Measurements from ENCODE around the gene SDK1.

SDK1 gene

GRCh38 chr7:4026941-4027486 lies 726.0 kb downstream of the SDK1 start:
- DNase-seq, result no peak

DNA sequence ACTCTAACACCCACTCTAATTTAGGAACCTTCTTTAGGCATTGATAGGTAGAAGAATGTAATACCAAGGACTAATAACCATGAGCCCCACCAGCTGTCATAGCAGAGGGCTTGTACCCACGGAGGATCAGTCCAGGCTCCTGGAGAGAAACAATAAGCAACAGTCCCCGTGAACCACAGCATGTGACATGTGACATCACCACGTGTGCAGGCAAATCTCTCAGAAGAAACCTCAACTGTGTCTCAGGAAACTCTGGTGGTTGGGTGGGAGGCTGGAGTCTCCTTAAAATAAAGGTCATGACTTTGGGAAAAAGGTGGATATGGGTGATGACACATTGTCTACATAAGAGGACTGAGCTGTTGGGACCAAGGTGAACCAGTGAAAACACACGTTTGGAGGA lies 727.2 kb downstream of the SDK1 start:
- no peak for DNase-seq

- DNase-seq, result no peak
These were observed 728.9 kb downstream of the SDK1 start for GRCh38 chr7:4029941-4030340.

- no peak for DNase-seq
These were observed 729.4 kb downstream of the SDK1 start for GRCh38 chr7:4030346-4030950.

GRCh38 chr7:4033996-4034395 lies 732.9 kb downstream of the SDK1 start:
- DNase-seq, result no peak

- DNase-seq, result no peak
These were observed 736.3 kb downstream of the SDK1 start for GRCh38 chr7:4037308-4037707.

- no peak for DNase-seq
These were observed 736.8 kb downstream of the SDK1 start for GRCh38 chr7:4037877-4038276.

DNA sequence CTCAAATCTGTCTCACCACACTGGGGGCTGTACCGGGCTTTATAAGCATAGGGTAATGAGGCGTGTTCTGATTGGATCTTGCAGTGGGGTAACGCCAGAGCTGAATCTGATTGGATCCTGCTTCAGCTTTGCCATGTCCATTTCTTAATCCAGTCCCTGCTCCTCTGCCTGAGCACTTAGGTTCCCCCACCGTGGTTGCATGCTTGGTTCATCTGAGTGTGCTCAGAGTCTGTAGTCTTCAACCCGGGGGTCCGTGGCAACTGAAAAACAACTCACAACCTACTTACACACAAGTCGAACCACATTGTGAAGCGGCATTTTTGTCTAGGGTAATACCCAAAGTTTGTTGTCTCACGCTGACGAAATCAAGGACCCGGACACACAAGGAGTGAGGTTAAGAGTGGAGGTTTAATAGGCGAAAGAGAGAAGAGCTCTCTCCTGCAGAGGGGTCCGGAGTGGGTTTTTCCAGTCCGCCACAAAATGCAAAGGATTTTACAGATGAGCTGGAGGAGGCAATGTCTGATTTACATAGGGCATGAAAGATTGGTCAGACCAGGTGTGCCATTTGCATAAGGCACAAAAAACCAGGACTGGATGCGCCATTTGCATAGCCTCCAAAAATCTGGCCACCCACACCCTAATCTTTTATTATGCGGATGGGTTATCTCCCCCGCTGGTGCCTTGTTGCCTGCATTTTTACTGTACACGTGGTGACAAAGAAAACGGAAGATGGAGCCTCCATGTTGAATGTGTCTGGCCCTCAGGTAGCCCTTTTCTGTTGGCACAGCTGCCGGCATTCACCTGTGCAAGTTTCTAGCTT lies 739.3 kb downstream of the SDK1 start:
- DNase-seq, result no peak

DNA sequence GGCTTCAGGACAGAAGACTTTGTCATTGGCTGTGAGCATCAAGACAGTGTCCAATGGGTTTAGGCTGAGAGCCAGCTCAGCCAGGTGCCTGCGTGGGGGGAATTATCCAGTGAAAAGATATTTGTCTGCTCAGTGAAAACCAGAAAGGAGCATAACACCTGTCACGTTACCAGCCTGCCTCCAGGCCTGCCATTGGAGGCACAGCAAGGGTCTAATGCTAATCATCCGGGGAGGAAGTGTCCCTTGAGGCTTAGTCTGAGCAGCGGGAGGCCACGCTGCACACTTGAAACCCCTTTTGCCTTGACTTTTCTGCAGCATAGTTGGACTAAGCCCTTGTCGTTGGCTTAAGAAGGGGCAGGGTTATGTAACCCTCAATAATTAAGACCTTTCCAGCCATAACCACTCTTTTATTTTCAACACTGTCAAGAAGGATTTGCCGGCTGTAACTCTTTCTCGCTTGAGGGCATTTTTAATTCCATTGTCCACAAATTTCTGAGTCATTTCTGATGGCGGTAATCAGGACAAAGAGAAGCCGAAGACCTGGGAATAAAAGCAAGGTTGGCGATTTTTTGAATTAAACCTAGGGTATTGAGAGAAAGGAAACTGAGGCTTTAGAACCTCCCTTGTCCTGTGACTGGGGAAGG lies 741.5 kb downstream of the SDK1 start:
- DNase-seq, result no peak

GRCh38 chr7:4043988-4044387 lies 742.9 kb downstream of the SDK1 start:
- DNase-seq, result no peak

GRCh38 chr7:4045450-4045849 lies 744.4 kb downstream of the SDK1 start:
- no peak for DNase-seq

- DNase-seq, result no peak
These were observed 744.9 kb downstream of the SDK1 start for GRCh38 chr7:4045975-4046374.

GRCh38 chr7:4048336-4048735 lies 747.3 kb downstream of the SDK1 start:
- DNase-seq, result no peak

GRCh38 chr7:4049202-4049601 lies 748.1 kb downstream of the SDK1 start:
- no peak for DNase-seq

DNA sequence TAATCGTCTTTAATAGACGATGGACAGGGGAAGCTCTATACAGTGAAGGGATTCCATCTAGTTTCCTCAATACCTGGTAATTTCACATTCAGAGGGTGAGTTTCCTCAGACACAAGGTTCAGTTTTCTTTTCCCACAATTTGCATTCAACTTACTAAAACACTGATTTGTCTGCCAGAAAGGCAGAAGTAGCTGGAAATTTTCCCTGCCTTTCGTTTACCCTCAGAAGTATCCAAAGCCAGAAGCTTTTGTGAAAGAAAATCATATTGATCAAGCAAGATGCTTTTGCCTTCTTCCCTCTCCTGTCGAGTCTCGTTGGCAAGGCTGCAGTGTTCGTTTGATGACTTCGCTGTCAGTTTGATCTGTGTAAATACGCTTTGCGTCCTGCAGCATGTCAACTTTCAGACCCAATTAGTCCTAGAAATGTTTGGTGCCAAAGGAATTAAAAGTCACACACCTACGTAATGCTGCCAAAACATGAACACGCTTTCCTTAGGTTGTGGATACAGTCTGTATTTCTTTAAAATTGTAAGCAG lies 749.1 kb downstream of the SDK1 start:
- no peak for DNase-seq

DNA sequence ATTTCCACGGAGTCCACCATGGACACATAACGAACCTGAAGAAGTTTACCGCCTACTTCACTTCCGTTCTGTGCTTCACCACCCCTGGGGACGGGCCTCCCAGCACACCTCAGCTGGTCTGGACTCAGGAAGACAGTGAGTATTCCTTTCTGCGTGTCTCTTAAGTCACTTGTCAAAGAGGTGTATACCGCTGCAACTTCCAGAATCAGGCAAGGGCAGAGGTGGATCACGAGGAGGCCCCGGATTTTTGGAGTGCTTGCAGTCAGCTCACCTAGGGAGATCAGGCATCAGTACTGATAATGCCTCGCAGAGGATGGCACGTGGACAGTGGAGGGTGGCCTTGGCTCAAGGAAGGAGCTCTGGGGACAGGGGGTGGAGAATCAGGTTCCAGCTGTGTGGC lies 750.6 kb downstream of the SDK1 start:
- DNase-seq, result no peak

DNA sequence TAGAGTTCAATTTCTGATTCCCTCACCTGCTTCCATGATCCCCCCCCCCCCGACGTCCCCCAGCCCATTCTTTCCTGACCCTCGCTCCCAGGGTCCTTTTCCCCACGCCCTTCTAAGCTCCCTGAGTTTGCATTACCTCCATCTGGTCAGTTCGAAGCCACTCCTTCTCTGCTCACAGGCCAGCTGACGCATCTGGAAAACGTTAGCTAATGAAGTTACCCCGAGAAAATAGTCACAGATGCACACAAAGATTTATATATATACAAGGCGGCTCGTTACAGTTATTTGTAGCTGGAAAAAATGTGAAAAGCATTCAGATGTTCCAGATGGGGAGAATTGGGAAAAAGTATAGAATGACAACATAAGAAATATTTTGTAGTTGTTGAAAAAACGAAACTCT lies 751.1 kb downstream of the SDK1 start:
- no peak for DNase-seq

DNA sequence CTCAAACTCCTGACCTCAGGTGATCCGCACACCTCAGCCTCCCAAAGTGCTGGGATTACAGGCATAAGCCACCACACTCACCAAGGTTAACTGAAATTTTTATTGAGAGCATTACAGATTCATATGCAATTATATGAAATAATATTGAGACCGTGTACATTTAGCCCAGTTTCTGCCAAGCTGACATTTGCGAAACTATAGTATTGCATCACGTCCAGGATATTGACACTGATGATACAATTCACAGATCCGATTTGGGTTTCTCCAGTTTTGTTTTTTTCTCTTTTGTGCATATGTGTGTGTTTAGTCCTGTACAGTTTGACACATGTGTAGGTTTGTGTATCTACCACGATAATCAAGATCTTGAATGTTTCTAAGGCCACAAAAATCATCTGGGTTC lies 753.1 kb downstream of the SDK1 start:
- no peak for DNase-seq

DNA sequence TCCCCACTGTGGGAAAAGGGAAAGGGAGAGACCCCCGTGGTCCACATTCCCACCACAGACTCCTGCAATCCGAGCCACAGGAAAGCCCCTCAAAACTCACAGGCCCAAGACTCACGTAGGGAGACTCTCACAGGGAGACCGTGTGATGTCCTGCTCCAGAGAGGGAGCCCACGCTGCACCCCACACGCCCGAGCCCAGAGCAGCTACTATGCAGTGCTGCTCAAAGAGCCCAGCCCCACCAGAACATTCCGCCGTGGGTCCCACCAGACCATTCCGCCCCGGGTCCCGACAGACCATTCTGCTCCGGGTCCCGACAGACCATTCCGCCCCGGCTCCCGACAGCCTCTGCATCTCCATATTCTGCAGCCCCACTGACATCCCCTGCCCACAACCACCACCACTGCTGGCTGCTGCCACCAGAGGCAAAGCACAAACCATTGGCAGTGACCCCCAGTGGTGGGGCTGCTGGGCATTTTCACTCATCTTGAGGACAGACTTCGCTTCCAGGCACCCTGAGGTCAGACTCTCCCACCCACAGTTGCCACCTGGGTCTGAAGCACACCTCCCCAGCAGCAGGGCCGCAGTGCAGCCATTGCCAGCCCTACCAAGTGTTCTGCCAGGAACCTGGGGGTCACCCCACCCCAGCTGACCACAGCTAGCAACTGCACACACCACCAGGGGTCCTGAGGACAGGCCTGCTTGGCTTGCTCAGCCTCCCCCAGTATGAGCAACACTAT lies 755.7 kb downstream of the SDK1 start:
- DNase-seq, result no peak

- no peak for DNase-seq
These were observed 756.2 kb downstream of the SDK1 start for GRCh38 chr7:4057289-4057616.

DNA sequence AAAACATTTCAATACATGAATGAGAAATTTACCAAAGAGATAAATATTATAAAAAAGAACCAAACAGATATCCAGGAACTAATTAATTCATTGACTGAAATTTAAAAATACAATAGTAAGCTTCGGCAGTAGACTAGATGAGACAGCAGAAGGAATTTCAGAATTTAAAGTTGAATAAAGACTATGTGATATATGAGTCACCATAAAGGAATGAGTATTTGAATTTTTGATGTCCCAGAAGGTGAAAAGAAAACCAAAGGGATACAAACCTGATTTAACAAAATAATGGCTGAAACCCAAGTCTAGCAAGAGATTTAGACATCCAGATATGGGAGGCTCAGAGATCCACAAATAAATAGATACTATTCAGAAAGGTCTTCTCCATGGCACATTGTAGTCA lies 757.1 kb downstream of the SDK1 start:
- no peak for DNase-seq

DNA sequence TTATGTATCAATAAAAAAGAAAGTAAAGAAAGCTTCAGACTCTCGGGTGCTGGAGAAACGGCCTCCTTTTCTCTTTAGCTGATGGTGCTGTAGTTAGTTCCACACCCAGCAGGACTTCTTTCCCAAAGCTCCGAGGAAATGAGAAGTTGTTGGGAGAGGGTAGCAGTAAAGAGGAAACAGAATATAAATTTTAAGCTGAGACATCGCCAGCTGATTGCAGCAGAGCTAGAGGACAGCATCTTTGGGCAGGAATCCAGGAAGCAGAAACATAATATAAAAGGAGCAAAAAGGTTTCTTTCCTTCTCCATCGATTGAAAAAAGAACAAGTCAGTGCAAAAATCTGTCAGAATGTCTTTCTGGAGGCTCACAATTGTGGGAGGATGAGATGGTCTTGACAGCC lies 764.1 kb downstream of the SDK1 start:
- no peak for DNase-seq

DNA sequence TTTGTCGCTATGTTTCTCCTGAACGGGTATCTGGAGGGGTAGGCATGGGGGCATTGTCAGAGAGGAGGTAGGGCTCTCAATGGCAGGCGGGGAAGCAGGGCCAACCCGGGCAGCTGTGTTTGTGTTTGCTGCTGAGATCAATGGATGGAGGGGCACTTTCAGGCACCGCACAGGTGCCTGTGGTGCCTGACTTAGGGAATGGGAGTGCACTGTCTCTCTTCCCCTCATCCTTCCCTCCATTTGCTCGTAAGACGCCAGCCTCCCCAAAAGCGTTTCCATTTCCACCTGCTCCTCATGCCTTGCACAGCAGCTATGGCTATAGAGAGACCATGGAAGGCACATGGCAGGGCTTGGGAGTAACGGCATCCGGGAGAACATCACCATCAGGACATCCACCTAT lies 765.2 kb downstream of the SDK1 start:
- no peak for DNase-seq

Data from GOT3 (cell line).